H1 (cell line): ENCODE measurements around the gene GPR61. TPM values are rescaled to one million over a fixed set of nuclear protein-coding genes. Genes with fewer than 3 reads are reported as not detected.

Experiments used
- CTCF ChIA-PET: fragments of 300-600 bp; sonication (Branson Sonifier 250); formaldehyde crosslinking; loops from one replicate; lab custom pipeline; 2021; ENCODE audit not compliant: partially characterized antibody; lab: Charles Lee
- POLR2A ChIA-PET: fragments of 300-600 bp; sonication (Branson Sonifier 250); formaldehyde crosslinking; loops from one replicate; lab custom pipeline; 2021; ENCODE audit warnings: inconsistent platforms; ENCODE audit not compliant: partially characterized antibody; lab: Charles Lee
- DNase-seq, 2 experiments: peaks; one replicate each; pipeline versions ENCODE4 v3.0.0 to v3.0.0-alpha.2; 2010 to 2022; ENCODE audit warnings: low spot score in 2 of 2, low read depth in 1 of 2, mixed read lengths in 1 of 2
- FAIRE-seq: peaks from 2 replicates; lab custom pipeline; 2011; peaks lifted over from hg19 to GRCh38; lab: Jason Lieb, UNC
- H2AFZ ChIP-seq: 2 replicates; pipeline ENCODE4 v1.8.1; 2012; ENCODE audit warnings: low read length, inconsistent platforms
- H2AK5ac ChIP-seq: 2 replicates; pipeline ENCODE4 v1.6.1; 2013; ENCODE audit warnings: low read depth, low read length
- H2BK120ac ChIP-seq: replicated peaks from 2 replicates; pipeline ENCODE3; 2013; ENCODE audit warnings: low read depth, low read length, inconsistent platforms
- H2BK12ac ChIP-seq: 2 replicates; pipeline ENCODE4 v1.6.1; 2013; ENCODE audit warnings: low read depth, low read length
- H2BK15ac ChIP-seq: 2 replicates; pipeline ENCODE4 v1.6.1; 2013; ENCODE audit warnings: low read length
- H2BK20ac ChIP-seq: 2 replicates; pipeline ENCODE4 v1.6.1; 2013; ENCODE audit warnings: low read length
- H2BK5ac ChIP-seq: 2 replicates; pipeline ENCODE4 v1.6.1; 2013; ENCODE audit warnings: low read depth, low read length
- H3K14ac ChIP-seq: 2 replicates; pipeline ENCODE4 v1.6.1; 2013; ENCODE audit warnings: inconsistent platforms; ENCODE audit not compliant: insufficient read length
- H3K18ac ChIP-seq: 2 replicates; pipeline ENCODE4 v1.6.1; 2013; ENCODE audit warnings: low read length; ENCODE audit errors: extremely low read depth
- H3K23ac ChIP-seq: 2 replicates; pipeline ENCODE4 v1.6.1; 2013; ENCODE audit warnings: inconsistent platforms; ENCODE audit not compliant: insufficient read length
- H3K23me2 ChIP-seq: 2 replicates; pipeline ENCODE4 v1.6.1; 2013; ENCODE audit warnings: low read depth, low read length
- H3K27ac ChIP-seq: 2 replicates; pipeline ENCODE4 v1.6.1; 2011; ENCODE audit warnings: low read depth, low read length, inconsistent platforms
- H3K27me3 ChIP-seq, 4 experiments: replicated peaks in 1 of 4; 1 replicate in 1 of 4; 2 replicates in 3 of 4; pipeline versions ENCODE4 v1.6.1 to v1.8.1; 2011 to 2013; ENCODE audit warnings: low read length in 3 of 4, mild to moderate bottlenecking in 3 of 4, inconsistent platforms in 2 of 4, mixed read lengths in 2 of 4, moderate library complexity in 1 of 4; ENCODE audit not compliant: control insufficient read depth in 3 of 4, insufficient read depth in 3 of 4; ENCODE audit errors: extremely low read depth in 1 of 4
- H3K36me3 ChIP-seq, 4 experiments: 2 replicates each; pipeline versions ENCODE4 v1.6.1 to v1.8.1; 2011 to 2013; ENCODE audit warnings: mild to moderate bottlenecking in 4 of 4, low read length in 3 of 4, moderate library complexity in 2 of 4, control low read depth in 1 of 4, inconsistent platforms in 1 of 4; ENCODE audit not compliant: insufficient read depth in 4 of 4, control insufficient read depth in 2 of 4
- H3K4ac ChIP-seq: replicated peaks from 2 replicates; pipeline ENCODE3; 2013; ENCODE audit warnings: low read length, low read depth, mixed read lengths, inconsistent platforms; ENCODE audit not compliant: insufficient read length
- H3K4me1 ChIP-seq, 4 experiments: replicated peaks in 1 of 4; 1 replicate in 1 of 4; 2 replicates in 3 of 4; pipeline versions ENCODE4 v1.6.1 to v1.8.1; 2011 to 2013; ENCODE audit warnings: low read length in 3 of 4, inconsistent platforms in 2 of 4, mixed read lengths in 1 of 4; ENCODE audit not compliant: insufficient read depth in 4 of 4, control insufficient read depth in 3 of 4
- H3K4me2 ChIP-seq, 2 experiments: 2 replicates each; pipeline versions ENCODE4 v1.6.1 to v1.8.1; 2011 to 2013; ENCODE audit warnings: low read depth in 2 of 2, low read length in 2 of 2, control low read depth in 1 of 2, inconsistent platforms in 1 of 2, mild to moderate bottlenecking in 1 of 2; ENCODE audit not compliant: insufficient read depth in 1 of 2
- H3K4me3 ChIP-seq, 4 experiments: fragments of 200-600, 300-600 bp in 1 of 4; sonication (generic), shearing (Covaris generic), sonication (Bioruptor Twin) in 1 of 4; 2 replicates each; pipeline versions ENCODE4 v1.5.1 to v1.8.1; 2011 to 2016; ENCODE audit warnings: low read length in 4 of 4, low read depth in 3 of 4, control low read depth in 2 of 4, inconsistent platforms in 2 of 4, mild to moderate bottlenecking in 2 of 4, mixed read lengths in 1 of 4, moderate library complexity in 1 of 4; ENCODE audit not compliant: insufficient read depth in 2 of 4; ENCODE audit errors: extremely low read depth in 1 of 4
- H3K56ac ChIP-seq: replicated peaks from 2 replicates; pipeline ENCODE3; 2013; ENCODE audit warnings: low read depth, mild to moderate bottlenecking, mixed read lengths, low read length, inconsistent platforms; ENCODE audit not compliant: insufficient read length
- H3K79me1 ChIP-seq: 2 replicates; pipeline ENCODE4 v1.6.1; 2013; ENCODE audit warnings: low read depth, low read length, control low read depth
- H3K79me2 ChIP-seq, 2 experiments: 2 replicates each; pipeline versions ENCODE4 v1.6.1 to v1.8.1; 2012 to 2013; ENCODE audit warnings: low read length in 2 of 2, mild to moderate bottlenecking in 2 of 2, inconsistent platforms in 1 of 2; ENCODE audit not compliant: insufficient read depth in 2 of 2, control insufficient read depth in 1 of 2
- H3K9ac ChIP-seq, 4 experiments: replicated peaks in 1 of 4; 1 replicate in 1 of 4; 2 replicates in 3 of 4; pipeline versions ENCODE4 v1.6.1 to v1.8.1; 2011 to 2013; ENCODE audit warnings: low read depth in 3 of 4, low read length in 3 of 4, control low read depth in 2 of 4, mild to moderate bottlenecking in 2 of 4, moderate library complexity in 2 of 4, inconsistent platforms in 1 of 4; ENCODE audit errors: extremely low read depth in 1 of 4
- H3K9me3 ChIP-seq, 2 experiments: 2 replicates each; pipeline versions ENCODE4 v1.6.1 to v1.8.1; 2012 to 2013; ENCODE audit warnings: mild to moderate bottlenecking in 2 of 2, moderate library complexity in 2 of 2, control low read depth in 1 of 2, inconsistent platforms in 1 of 2, low read depth in 1 of 2, low read length in 1 of 2, mixed read lengths in 1 of 2; ENCODE audit not compliant: insufficient read depth in 2 of 2
- H4K20me1 ChIP-seq, 2 experiments: replicated peaks in 1 of 2; 2 replicates each; pipeline versions ENCODE3 to v1.8.1; 2011 to 2013; ENCODE audit warnings: inconsistent platforms in 2 of 2, low read length in 2 of 2, mild to moderate bottlenecking in 1 of 2; ENCODE audit not compliant: insufficient read depth in 2 of 2, control insufficient read depth in 1 of 2
- H4K5ac ChIP-seq: 2 replicates; pipeline ENCODE4 v1.6.1; 2013; ENCODE audit warnings: low read length, low read depth, mixed read lengths, inconsistent platforms; ENCODE audit not compliant: insufficient read length
- H4K8ac ChIP-seq: 2 replicates; pipeline ENCODE4 v1.8.0; 2013; ENCODE audit warnings: mild to moderate bottlenecking, moderate library complexity, low read length, inconsistent platforms; ENCODE audit not compliant: insufficient read depth; ENCODE audit errors: extremely low read depth
- H4K91ac ChIP-seq: replicated peaks from 2 replicates; pipeline ENCODE3; 2013; ENCODE audit warnings: low read length, mixed read lengths, inconsistent platforms; ENCODE audit not compliant: insufficient read length
- CBX5 ChIP-seq: fragments of 300-800, 300-1000 bp; sonication (generic); IDR thresholded peaks from 2 replicates; pipeline ENCODE4 v1.7.1; 2016; ENCODE audit warnings: antibody characterized with exemption, low read length, low read depth
- GABPA ChIP-seq: IDR thresholded peaks from 2 replicates; pipeline ENCODE4 v1.6.1; 2011; ENCODE audit warnings: mild to moderate bottlenecking, low read length, moderate library complexity, borderline replicate concordance; ENCODE audit not compliant: insufficient read depth
- GTF2F1 ChIP-seq: IDR thresholded peaks from 2 replicates; pipeline ENCODE4 v1.6.1; 2012; ENCODE audit warnings: low read depth, low read length, improper control_type of control experiment, borderline replicate concordance
- JUND ChIP-seq: IDR thresholded peaks from 2 replicates; pipeline ENCODE4 v1.6.1; 2011; ENCODE audit warnings: mild to moderate bottlenecking, improper control_type of control experiment, low read length
- POLR2A ChIP-seq, 2 experiments: IDR thresholded peaks; 1 replicate in 1 of 2; 2 replicates in 1 of 2; pipeline ENCODE4 v1.6.1; 2011; ENCODE audit warnings: low read depth in 2 of 2, low read length in 2 of 2, mild to moderate bottlenecking in 2 of 2; ENCODE audit errors: control extremely low read depth in 1 of 2
- RXRA ChIP-seq: IDR thresholded peaks from 2 replicates; pipeline ENCODE4 v1.6.1; 2011; ENCODE audit warnings: low read depth, mild to moderate bottlenecking, low read length, moderate library complexity; ENCODE audit not compliant: insufficient read depth
- TAF7 ChIP-seq: optimal IDR thresholded peaks from 2 replicates; pipeline ENCODE3; 2011; ENCODE audit warnings: low read depth, mild to moderate bottlenecking, inconsistent platforms, low read length, moderate library complexity, borderline replicate concordance
- ZNF274 ChIP-seq: IDR thresholded peaks from 2 replicates; pipeline ENCODE4 v1.7.0; 2012; ENCODE audit warnings: low read length, borderline replicate concordance; ENCODE audit errors: extremely low read depth
- WGBS, 2 experiments: shearing (Covaris generic) in 1 of 2; methylation state at CpG; one replicate each; pipeline versions ENCODE4 v1.1.6 to v1.1.7; 2013 to 2015; ENCODE audit warnings: low lambda C conversion rate in 2 of 2, mixed read lengths in 2 of 2, inconsistent platforms in 1 of 2, low coverage in 1 of 2, missing lambda C conversion rate in 1 of 2; ENCODE audit not compliant: insufficient replicate concordance in 2 of 2, insufficient coverage in 1 of 2, insufficient read length in 1 of 2; ENCODE audit errors: extremely low coverage in 1 of 2, missing lambda C conversion rate in 1 of 2; 5-methylcytosine and 5-hydroxymethylcytosine counted together
- polyA plus RNA-seq, 7 experiments: library from polyadenylated mRNA; depleted of rRNA in 3 of 7; stranded (reverse) in 5 of 7; unstranded in 2 of 7; fragments of >200 nt in 5 of 7; fragments of 200-250 nt in 2 of 7; gene quantifications; 1 replicate in 5 of 7; 2 replicates in 1 of 7; 4 replicates in 1 of 7; pipeline versions ENCODE4 v1.2.1 to v1.2.3, GENCODE V29; 2011 to 2013; ENCODE audit warnings: missing spikeins in 2 of 7, mixed read lengths in 2 of 7
- total RNA-seq: library from RNA; stranded (reverse); fragmentation: NEBNext Ultra II Directional; extraction: Animal tissue kit (Norgen Biotek cat#: 25700); gene quantifications from 2 replicates; pipeline ENCODE4 v1.2.1, GENCODE V29; 2021

Gene GPR61
- total and polyA plus RNA-seq, 2 of the 8 experiments (the other 6 are each of a cell fraction or from before 2014, with no cell fraction given) = 0.41 to 0.53 TPM

GRCh38 chr1:109534307-109534858 lies 5.3 kb upstream of the GPR61 start:
- Histone ChIP-seq H4K20me1 (no peaks in the 10 kb centered on the region), H3K23ac (no peak overlapping the region), H3K4ac (no peak overlapping the region), H2AFZ (no peak overlapping the region), H3K4me1 (peaks cover 0 to 3% (median 1%) of the 10 kb centered on the region in 4 experiments; a peak in 4 of 7 replicates), H4K5ac (no peak overlapping the region), H2BK5ac (no peak overlapping the region), H2BK12ac (no peak overlapping the region), H2AK5ac (no peak overlapping the region), H3K4me3 (no peak overlapping the region), H2BK20ac (no peak overlapping the region), H2BK15ac (no peak overlapping the region), H3K36me3 (no peaks in the 10 kb centered on the region), H3K27ac (no peak overlapping the region), H3K79me1 (no peaks in the 10 kb centered on the region; the same call in 1 of the 2 replicates), H4K8ac (no peak overlapping the region; the same call in 1 of the 2 replicates), H3K9me3 (no peaks in the 10 kb centered on the region), H3K27me3 (no peaks in the 10 kb centered on the region), H2BK120ac (no peak overlapping the region), H4K91ac (no peak overlapping the region), H3K14ac (no peak overlapping the region), H3K9ac (no peak overlapping the region), H3K18ac (no peak overlapping the region), H3K4me2 (no peak overlapping the region), H3K56ac (no peak overlapping the region), H3K79me2 (no peaks in the 10 kb centered on the region), H3K23me2 (no peaks in the 10 kb centered on the region; the same call in 1 of the 2 replicates)
- CTCF ChIA-PET = interaction anchor here (1.2 to 26.3 kb wide), 11 partner anchors 9 to 257 kb away, joined by 3 to 1755 read pairs (median 4); partner anchors contain the start of genes AMIGO1, ATXN7L2, CYB561D1 and GPR61
- FAIRE-seq = no peak
- 94% methylated on average over 1 of the region's 1 CpG; no CpG with 5 or more reads in 1 of the 2 experiments for WGBS, 2 experiments
- no peak for DNase-seq
- TF ChIP-seq CBX5 = no peak
- no peak for TF ChIP-seq ZNF274
- TF ChIP-seq TAF7 = no peak
- TF ChIP-seq GTF2F1 = no peak
- TF ChIP-seq RXRA = no peak
- no peak for TF ChIP-seq POLR2A (IDR thresholded peaks at IDR 0.05; ENCODE audit: control extremely low read depth in 1 of 2, low read depth in 2 of 2, low read length in 2 of 2)
- no peak for TF ChIP-seq GABPA
- no peak for TF ChIP-seq JUND
- POLR2A ChIA-PET = interaction anchor here (0.6 to 2.4 kb wide), 6 partner anchors 14 to 45 kb away, joined by 3 to 10 read pairs (median 4); partner anchors contain the start of gene GNAI3
